Lower leg skin (tissue), 3 donors: ENCODE measurements around the gene LIN7A.

Source experiments
- CTCF ChIP-seq, 3 donors: fragments of 450-650 bp; IDR thresholded peaks; one replicate each; pipeline ENCODE4 v1.5.1; 2016; ENCODE audit warnings: antibody characterized with exemption in 3 of 3, mild to moderate bottlenecking in 3 of 3, moderate library complexity in 2 of 3
- POLR2A ChIP-seq, 2 donors: fragments of 450-650 bp; IDR thresholded peaks; one replicate each; pipeline ENCODE4 v1.6.1; 2016 to 2017; ENCODE audit warnings: antibody characterized with exemption in 2 of 2, mild to moderate bottlenecking in 1 of 2, moderate library complexity in 1 of 2

- TF ChIP-seq POLR2A (IDR thresholded peaks at IDR 0.05) (no peak), CTCF (IDR thresholded peaks at IDR 0.05) (no peak)
Measured at GRCh38 chr12:80941916-80942315, 4.2 kb upstream of the LIN7A start.
